Measurements from ENCODE around the gene SCAMP1.

Gene SCAMP1

GRCh38 chr5:78490709-78491485, 130.5 kb downstream of the SCAMP1 start:
- FAIRE-seq (no peak), DNase-seq (ENCODE audit: insufficient read length, low spot score) (no peak)

GRCh38 chr5:78492224-78492623, 131.8 kb downstream of the SCAMP1 start:
- no peak for DNase-seq (ENCODE audit: insufficient read length, low spot score)
- FAIRE-seq = no peak

DNA sequence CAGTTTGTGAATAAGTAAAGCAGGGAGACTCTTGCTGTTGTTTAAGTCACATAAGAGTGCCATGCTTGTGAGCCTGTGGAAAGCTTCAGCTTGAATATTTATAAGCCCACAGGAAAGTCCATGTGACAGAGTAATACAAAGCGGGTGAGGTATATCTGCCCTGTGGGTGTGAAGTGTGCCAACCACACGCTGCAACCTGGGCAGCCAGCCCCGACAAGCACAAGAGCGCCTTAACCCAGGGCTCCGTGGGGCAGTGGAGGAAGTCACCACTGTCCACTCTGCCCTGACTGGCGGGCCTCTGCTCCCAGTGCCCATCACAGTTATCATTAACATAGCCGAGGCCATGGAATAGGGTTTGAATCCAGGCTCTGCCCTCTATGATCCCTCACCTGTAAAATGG, 132.2 kb downstream of the SCAMP1 start:
- FAIRE-seq (no peak), DNase-seq (ENCODE audit: insufficient read length, low spot score) (no peak)

DNA sequence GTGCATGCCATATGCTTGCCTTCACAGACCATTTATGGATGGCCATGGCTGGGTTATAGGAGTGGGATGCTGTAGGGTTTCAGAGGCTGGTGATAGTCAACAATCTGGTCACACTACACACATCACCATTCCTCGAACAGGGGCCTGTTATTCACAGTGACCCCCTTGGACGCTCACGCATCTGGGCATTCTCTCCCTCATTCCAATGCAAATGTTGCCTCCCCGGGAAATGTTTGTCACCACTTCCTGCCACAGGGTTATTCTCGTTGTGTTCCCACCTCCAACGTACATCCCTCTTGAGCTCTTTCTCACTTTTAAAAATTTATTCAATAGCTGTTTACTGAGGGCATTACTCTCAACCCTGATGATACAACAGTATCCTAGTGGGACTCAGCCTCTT, 135.4 kb downstream of the SCAMP1 start:
- no peak for FAIRE-seq
- DNase-seq (ENCODE audit: insufficient read length, low spot score) = no peak

DNA sequence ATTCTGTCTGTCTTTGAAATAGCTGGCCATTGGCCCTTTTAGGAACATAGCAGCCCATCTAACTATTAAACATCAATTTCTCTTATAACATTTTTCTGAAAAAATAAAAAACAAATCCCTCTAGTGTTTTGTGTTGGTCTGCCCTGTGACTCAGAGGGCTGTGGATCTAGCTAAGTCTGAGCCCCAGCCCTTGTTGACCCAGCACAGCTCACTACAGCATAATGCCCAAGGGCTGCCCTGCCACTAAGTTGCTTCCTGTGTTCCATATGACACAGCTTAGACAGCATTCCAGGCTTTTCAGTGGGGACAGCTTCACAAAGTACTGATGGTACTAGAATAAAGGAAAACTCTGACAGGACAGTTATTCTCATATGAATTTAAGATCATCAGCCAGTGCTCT, 136.0 kb downstream of the SCAMP1 start:
- FAIRE-seq (no peak), DNase-seq (ENCODE audit: insufficient read length, low spot score) (no peak)

DNA sequence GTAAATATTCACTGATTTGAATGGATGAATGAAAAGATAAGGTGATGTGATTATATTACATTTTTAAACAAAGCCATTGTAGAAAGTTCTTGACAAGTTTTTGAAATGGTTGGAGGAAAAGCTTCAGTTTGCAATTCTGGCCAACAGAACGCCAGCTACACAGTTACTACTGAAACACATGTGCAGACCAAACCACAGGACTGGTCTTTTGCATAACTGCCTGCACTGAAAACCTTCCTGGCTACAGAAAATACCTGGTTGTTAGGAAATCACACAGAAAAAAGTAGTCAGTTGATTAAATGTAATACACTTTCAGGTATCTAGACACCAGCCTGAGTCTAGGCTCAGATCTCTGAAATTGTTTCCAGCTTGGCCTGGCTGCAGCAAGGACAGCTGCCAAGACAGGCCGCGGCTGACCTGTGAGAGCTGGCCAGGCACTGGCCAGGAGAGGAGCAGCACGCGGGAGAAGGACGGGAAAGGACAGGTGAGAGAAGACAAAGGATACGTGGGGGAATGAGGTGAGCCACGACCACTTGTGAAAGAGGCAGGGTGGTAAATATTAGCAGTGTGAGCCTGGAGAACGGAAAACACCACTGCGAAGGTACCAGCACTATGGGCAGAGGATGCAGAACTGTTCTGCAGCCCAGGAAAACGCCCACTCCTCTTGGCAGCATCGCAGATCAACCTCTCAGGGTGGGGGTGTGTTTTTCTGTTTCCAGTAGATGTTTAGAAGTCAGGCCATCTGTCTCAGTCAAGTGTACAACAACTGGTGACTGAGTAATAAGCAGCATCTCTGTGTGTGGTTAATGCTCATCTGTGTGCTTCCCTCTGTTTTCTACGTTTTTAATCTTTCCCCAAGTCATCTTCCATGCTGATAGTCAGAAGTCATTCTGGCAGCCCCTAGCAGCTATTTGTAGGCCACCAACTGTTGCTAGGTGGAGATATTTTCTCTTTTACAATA, 137.4 kb downstream of the SCAMP1 start:
- no peak for DNase-seq (ENCODE audit: insufficient read length, low spot score)
- peak; percentile 92 for FAIRE-seq

DNA sequence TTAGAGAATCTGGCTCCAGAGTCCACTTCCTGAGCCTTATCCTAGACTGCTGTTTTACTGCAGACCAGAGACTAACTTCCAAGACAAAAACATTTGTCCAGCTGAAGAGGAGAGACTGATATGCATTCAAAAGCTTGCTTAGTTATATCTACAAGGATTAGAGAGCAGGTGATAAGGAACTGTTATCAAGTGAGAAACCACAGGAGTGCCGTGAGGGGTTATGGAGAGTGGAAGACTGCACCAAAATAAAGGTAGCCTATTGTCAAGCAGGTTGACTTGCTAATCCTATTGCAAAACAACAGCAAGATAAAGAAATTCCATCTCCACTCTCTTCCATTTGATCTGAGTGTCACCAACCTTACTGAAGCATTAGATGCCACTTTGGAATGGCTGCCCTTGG, 139.1 kb downstream of the SCAMP1 start:
- DNase-seq (ENCODE audit: insufficient read length, low spot score) (no peak), FAIRE-seq (no peak)

GRCh38 chr5:78500028-78500427, 139.6 kb downstream of the SCAMP1 start:
- DNase-seq (ENCODE audit: insufficient read length, low spot score) = no peak
- no peak for FAIRE-seq

DNA sequence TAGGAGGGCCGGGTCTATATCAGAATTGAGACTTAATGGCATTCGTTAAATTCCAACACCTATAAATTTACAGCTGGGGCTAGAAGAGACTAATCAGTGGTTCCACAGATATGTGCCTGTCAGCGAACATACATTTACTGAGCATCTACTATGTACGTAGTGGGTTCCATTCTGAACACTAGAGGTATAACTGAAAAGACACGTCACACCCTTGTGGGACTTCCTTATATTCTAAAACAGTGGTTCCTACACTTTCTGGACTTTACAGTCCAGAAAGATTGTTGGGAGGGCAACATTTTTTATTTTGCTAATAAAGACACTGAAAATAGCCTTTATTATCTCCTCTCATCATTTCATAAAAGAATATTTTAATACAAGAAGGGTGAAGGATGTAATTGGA, 140.5 kb downstream of the SCAMP1 start:
- no peak for FAIRE-seq
- no peak for DNase-seq (ENCODE audit: insufficient read length, low spot score)

DNA sequence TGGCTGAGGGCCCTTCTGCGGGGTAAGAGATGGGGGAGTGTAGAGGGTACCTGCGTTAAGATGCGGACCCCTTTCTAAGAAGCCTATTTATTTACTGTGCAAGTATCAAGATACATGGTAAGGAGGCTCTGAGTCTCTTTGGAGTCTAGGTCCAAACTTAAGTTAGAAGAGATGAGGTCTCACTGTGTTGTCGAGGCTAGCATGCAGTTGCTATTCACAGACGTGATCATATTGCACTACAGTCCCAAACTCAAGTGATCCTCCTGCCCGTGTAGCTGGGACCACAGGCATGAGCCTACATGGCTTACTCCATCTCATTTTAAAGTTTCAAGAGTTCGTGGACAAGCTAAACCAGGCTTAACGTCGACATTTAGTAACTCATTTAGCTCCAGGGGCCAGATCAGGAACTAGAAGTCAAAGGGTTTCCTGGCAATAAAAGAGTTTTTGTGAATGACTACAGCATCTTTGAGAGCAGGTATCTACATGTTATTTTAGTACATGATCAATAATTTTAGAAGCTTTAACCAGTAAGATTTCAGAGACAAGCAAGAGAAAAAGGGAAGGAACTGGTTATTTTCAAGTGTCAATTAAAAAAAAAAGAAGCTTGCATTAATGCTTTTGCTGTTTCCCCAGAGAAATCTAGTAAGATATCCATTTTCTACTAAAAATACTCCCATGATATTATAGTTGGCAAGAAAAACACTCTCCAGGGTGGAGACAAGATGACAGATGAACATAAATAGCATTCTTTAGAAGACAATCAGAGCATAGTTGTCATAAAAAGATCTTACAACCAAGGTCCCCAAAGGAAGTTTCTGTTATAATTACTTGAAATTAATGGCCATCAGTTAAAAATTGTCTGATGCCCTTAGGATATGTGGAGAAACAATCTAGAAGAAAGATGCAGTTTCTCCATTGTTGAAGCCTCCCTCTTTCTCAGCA, 141.3 kb downstream of the SCAMP1 start:
- no peak for FAIRE-seq
- no peak for DNase-seq (ENCODE audit: insufficient read length, low spot score)

GRCh38 chr5:78503958-78504653, 143.7 kb downstream of the SCAMP1 start:
- FAIRE-seq (no peak), DNase-seq (ENCODE audit: insufficient read length, low spot score) (no peak)

GRCh38 chr5:78504704-78505677, 144.6 kb downstream of the SCAMP1 start:
- FAIRE-seq (no peak), DNase-seq (ENCODE audit: insufficient read length, low spot score) (no peak)

DNA sequence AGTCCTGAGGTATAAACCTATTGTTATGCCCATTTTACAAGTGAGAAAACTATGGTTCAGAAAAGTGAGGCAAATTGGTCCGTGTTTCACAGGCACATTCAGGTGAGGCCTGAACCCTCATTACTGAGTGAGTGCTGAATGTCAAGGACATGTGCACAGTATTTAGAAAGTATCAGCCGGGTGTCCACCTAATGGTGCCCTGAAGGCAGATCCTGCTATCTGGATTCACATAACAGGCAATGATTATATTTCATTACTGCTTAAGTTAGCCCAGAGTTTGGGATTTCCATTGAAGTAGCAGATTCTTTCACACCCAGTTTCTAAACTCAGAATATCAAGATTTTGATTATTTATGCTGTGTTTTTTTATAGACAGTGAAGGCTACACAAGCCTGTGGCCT, 145.4 kb downstream of the SCAMP1 start:
- DNase-seq (ENCODE audit: insufficient read length, low spot score) (no peak), FAIRE-seq (no peak)

GRCh38 chr5:78506261-78507024, 146.0 kb downstream of the SCAMP1 start:
- no peak for FAIRE-seq
- no peak for DNase-seq (ENCODE audit: insufficient read length, low spot score)

DNA sequence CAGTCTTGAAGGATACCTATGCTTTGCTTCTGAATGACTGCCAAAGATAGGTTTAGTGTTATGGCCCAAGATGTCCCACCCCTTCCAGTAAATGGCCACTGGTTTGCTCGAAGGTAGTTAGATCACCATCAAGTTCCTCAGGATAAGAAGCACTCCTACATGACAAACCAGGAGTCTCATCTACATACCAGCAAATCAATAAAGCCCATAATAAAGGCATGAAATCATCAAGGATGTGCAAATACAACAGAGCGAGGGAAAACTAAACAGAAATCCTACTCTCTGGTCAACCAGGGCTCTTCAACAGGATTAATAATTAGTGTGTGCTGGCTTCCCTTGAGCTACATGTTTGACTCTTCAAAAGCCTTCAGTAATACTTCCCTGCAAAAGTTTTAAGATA, 147.1 kb downstream of the SCAMP1 start:
- DNase-seq (ENCODE audit: insufficient read length, low spot score) (no peak), FAIRE-seq (no peak)

DNA sequence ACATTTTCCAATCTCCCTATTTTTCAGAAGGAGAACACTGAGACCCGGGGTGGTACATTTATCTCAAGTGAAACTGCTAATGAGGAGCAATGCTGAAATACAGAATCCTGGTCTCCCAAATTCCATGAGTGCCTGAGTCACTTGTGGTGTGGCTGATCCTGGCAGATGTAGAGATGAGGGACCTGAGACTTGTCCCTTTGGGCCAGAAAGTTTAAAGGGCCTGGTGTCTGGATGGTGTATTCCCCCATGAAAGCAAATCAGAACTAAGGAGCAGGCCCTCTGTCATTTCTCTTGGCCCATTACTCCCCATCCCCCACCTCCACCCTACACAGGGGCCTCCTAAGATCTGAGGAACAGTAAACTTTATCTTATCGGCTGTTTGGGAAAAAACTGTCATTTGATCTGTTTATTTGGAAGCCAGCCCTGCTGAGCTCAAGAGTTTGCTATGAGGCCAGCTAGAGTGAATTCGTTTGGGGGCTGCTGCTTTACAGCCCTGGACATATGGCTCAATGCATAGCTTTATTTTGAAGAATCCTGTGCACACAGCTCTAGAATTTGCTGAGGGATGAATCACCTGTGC, 147.9 kb downstream of the SCAMP1 start:
- DNase-seq (ENCODE audit: insufficient read length, low spot score) (no peak), FAIRE-seq (no peak)

DNA sequence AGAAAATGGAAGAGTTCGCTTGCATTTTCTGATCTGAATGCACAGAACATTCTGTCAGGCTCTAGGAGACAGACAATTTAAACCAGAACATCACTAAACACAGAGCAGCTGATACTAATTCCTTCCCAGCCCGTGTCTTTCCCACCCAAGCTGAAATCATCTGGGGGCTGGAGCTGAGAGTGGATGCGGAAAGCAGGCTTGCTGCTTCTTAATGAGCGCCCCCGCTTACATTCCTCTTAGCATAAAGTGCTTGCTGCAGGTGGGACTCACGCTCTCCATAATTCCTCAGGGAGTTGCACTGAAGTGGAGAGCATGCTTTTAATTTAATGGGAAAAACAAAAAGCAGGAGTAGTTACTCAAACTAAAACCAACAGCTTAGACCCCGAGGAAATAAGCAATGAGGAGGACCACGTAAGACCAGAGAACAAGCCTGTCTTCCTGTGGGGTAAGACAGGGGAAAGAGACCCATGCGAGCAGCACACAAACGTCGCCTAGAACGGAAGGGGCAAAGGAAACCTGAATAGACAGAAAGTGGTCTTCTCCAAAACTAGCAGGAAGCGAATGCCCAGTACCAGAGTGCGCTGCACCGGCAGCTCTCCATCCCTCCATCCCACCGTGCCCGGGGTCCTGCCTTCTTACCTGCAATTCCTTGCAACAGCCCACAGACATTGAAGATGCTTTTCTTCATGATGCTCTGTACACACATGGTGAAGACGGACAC, 148.9 kb downstream of the SCAMP1 start:
- no peak for FAIRE-seq
- DNase-seq (ENCODE audit: insufficient read length, low spot score) = no peak

Data from GM19239 (cell line).